ENCODE results near the gene RNF149.
"Not testable (repeated sequence)": the region's sequence is repeated elsewhere in the genome, so short reads cannot be mapped to it uniquely, and the experiment has no call there.

Gene RNF149

DNA sequence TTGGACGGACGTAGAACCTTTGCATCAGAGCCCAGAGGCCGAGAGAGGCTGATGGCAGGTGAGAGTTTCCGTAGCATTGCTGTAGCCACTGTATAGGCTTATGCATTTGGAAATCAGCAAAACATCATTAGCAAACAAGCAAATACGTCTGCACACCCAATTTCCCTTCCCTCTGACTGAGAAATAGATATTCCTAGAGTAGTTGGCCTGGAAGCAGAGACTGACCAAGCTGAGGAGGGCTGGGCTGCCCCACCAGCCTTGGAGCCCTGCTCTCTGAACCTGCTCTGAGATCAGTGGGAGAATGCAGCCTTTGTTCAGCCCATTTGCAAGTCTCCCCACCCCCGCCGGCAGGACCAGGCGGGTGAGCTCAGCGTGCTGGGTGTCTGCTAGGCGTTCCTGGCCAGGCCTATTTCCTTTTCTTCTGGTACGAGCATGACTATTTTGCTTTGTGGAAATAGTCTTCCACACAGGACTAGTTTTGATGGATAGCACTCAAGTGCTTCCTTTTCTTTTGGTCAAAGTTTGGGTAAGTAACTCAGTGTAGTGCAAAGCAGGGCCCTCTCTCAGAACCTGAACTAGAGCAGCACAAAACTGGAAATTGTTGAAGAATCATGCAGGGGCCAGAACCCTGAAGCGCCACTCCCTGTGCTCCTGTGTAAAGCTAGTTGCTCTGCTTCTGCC lies 21.9 kb upstream of the RNF149 start:
- no peak for DNase-seq (ENCODE audit: low spot score)

GRCh38 chr2:101329026-101329425 lies 20.5 kb upstream of the RNF149 start:
- no peak for DNase-seq (ENCODE audit: low spot score)

- no peak for DNase-seq (ENCODE audit: low spot score)
Measured at GRCh38 chr2:101328474-101329007, 20.0 kb upstream of the RNF149 start.

DNA sequence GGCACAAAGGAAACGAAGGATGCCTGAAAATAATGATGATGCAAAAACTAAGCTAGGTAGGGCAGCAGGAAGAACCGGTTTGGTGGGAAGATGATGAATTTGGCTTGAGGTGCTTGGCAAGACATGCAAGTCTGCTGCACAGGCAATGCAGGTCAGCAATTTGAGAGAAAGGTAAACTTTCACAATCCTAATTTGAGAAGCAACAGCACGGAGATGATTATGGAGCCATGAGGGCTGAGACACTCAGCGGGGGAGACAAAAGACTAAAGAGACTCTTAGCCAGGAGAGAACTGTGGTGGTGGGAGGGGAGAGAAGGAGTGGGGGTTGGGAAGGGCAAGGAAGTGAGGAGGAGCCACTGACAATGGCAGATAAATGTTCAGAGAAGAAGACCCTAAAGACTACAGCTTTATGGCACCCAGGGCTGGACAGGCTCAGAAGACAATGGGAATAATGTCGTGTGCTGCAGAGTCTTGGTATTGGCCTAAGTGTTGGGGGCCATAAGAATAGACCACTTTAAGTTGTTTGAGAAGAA lies 19.4 kb upstream of the RNF149 start:
- no peak for DNase-seq (ENCODE audit: low spot score)

GRCh38 chr2:101325425-101325824 lies 16.9 kb upstream of the RNF149 start:
- no peak for DNase-seq (ENCODE audit: low spot score)

DNA sequence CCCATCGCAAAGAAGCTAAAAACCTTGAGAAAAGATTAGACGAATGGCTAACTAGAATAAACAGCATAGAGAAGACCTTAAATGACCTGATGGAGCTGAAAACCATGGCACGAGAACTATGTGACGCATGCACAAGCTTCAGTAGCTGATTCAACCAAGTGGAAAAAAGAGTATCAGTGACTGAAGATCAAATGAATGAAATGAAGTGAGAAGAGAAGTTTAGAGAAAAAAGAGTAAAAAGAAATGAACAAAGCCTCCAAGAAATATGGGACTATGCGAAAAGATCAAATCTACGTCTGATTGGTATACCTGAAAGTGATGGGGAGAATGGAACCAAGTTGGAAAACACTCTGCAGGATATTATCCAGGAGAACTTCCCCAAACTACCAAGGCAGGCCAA lies 8.1 kb upstream of the RNF149 start:
- not testable (repeated sequence) for DNase-seq (ENCODE audit: low spot score)

DNA sequence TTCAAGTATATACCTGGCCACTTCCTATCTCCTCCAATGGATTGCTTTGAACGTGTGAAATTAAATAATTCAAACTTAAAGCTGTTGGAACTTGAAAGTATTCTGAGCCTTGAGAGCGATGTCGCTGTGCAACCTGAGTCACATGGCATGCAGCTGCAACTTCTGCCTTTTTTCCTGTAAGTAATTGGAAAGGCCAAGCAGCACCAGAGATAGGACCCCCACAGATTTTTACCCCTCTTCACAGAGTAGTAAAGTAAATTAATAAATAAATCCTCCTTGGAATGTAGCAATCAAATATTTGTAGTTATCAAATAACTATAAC lies 3.2 kb upstream of the RNF149 start:
- no peak for DNase-seq (ENCODE audit: low spot score)

- no peak for DNase-seq (ENCODE audit: low spot score)
Measured at GRCh38 chr2:101310834-101311695, 2.6 kb upstream of the RNF149 start.

DNA sequence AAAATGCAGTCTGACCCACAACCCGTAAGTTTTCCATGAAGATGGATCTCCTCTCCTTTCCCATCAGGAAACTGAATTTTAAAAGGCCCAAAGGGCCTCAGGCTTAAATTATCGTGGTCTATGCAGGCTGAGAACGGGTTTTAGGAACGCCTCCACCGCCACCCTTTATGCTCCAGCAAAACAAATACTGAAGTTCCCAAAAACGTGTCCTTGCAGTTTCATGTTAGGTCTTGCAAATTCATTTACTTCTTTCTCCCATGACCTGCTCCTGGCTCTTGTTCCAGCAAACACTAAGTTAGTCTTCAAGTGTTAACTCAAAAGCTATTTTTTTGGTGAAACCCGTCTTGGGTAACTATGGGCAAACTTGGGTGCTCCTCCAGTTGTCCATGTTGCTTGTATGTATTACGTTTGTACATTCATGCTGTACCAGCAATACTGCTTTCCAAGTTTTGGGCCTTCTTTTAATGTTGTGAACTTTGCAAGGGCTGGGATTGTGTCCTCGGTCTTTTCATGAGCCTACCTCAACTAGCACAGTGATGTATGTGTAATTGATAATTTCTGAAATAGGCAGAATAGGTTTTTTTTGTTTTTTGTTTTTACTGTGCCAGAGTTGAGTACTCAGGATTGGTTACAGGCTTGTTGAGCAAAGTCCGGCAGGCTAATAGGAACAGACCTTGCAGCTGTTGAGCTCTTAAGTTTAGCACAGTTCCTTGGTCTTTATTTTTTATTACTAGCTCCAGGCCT lies 1.8 kb upstream of the RNF149 start:
- no peak for DNase-seq (ENCODE audit: low spot score)

DNA sequence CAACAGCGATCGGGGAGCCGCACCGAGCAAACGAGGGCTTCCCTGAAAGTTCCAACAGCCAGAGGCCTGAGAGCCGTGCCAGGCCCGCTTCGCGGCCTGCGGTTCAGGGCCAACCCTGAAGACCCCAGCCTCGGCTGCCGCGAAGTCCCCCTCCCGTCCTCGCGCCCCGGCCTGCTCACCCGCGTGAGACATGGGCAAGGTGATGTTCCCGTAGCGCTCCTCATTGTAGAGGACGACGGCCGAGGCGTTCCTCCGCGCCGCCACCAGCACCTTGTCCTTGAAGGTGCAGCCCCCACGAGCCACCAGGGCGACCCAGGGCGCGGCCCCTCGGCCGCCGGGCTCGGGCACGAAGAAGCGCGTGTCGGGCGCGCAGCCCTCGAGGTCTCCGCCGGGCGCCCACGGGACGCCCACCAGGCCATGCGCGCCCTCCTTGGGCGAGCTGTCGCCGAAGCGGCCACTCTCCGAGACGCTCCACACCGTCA lies 510 bp downstream of the RNF149 start:
- peak; percentile 49 for DNase-seq (ENCODE audit: low spot score)

GRCh38 chr2:101307503-101307902 lies 998 bp downstream of the RNF149 start:
- no peak for DNase-seq (ENCODE audit: low spot score)

- no peak for DNase-seq (ENCODE audit: low spot score)
Measured at GRCh38 chr2:101306410-101306809, 2.1 kb downstream of the RNF149 start.

- DNase-seq (ENCODE audit: low spot score): no peak
Measured at GRCh38 chr2:101305492-101306078, 2.9 kb downstream of the RNF149 start.

GRCh38 chr2:101305035-101305434 lies 3.5 kb downstream of the RNF149 start:
- DNase-seq (ENCODE audit: low spot score): no peak

GRCh38 chr2:101303688-101304087 lies 4.8 kb downstream of the RNF149 start:
- DNase-seq (ENCODE audit: low spot score): no peak

DNA sequence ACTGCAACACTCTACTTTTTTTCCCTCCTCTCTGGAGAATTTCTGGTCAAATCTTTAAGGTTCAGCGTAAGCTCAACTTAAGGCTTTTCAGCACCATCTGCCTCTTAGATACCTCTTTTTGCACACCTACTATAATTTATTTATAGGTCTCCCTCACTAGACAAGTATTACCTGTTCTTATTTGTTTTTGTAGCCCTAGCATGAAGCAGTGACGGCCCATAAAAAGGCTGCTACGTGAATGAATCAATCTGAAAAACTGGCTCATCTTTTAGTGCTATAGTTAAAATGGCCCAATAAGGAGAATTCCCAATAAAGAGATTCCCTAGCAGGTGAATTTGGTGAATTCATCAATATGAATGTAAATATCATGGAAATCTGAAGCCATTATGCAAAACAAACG lies 6.5 kb downstream of the RNF149 start:
- DNase-seq (ENCODE audit: low spot score): no peak

GRCh38 chr2:101300836-101301235 lies 7.7 kb downstream of the RNF149 start:
- DNase-seq (ENCODE audit: low spot score): no peak

GRCh38 chr2:101300164-101300563 lies 8.3 kb downstream of the RNF149 start:
- DNase-seq (ENCODE audit: low spot score): no peak

GRCh38 chr2:101299604-101300003 lies 8.9 kb downstream of the RNF149 start:
- DNase-seq (ENCODE audit: low spot score): no peak

GRCh38 chr2:101297383-101297782 lies 11.1 kb downstream of the RNF149 start:
- no peak for DNase-seq (ENCODE audit: low spot score)

- no peak for DNase-seq (ENCODE audit: low spot score)
Measured at GRCh38 chr2:101296371-101296770, 12.1 kb downstream of the RNF149 start.

GRCh38 chr2:101295895-101296294 lies 12.6 kb downstream of the RNF149 start:
- no peak for DNase-seq (ENCODE audit: low spot score)
